GM12892 (cell line): ENCODE results near the gene ATP8A1. TPM values are rescaled to one million over a fixed set of nuclear protein-coding genes. Genes with fewer than 3 reads are reported as not detected.
"Not testable (repeated sequence)": the region's sequence is repeated elsewhere in the genome, so short reads cannot be mapped to it uniquely, and the experiment has no call there.

Source experiments
- DNase-seq: peaks from one replicate; pipeline ENCODE4 v3.0.0; 2011; ENCODE audit not compliant: insufficient read length
- FAIRE-seq: peaks from 2 replicates; lab custom pipeline; 2011; peaks lifted over from hg19 to GRCh38; lab: Jason Lieb, UNC
- POLR2A ChIP-seq: IDR thresholded peaks from 2 replicates; pipeline ENCODE4 v1.6.1; 2011; ENCODE audit warnings: low read depth, low read length, control low read depth
- POLR2AphosphoS5 ChIP-seq: IDR thresholded peaks from 2 replicates; pipeline ENCODE4 v1.6.1; 2011; ENCODE audit warnings: low read depth, low read length, control low read depth
- TAF1 ChIP-seq: IDR thresholded peaks from 2 replicates; pipeline ENCODE4 v1.6.1; 2011; ENCODE audit warnings: low read depth, mild to moderate bottlenecking, control low read depth, low read length, borderline replicate concordance
- polyA plus RNA-seq: library from polyadenylated mRNA; unstranded; fragments of >200 nt; gene quantifications from one replicate; pipeline ENCODE4 v1.2.1, GENCODE V29; 2012; ENCODE audit warnings: missing spikeins, inconsistent platforms; ENCODE audit not compliant: missing spikeins

Gene ATP8A1
- polyA plus RNA-seq = 53.0 TPM

GRCh38 chr4:42656944-42657792, at the start of gene ATP8A1:
Gene ATP8A1, minus strand, starts transcription at chr4:42657105. Its CDS starts 232 bp downstream, at chr4:42656873.
- TF ChIP-seq TAF1 = peak; percentile 92
- peak; percentile 94 for TF ChIP-seq POLR2AphosphoS5
- peak; percentile 93 for TF ChIP-seq POLR2A
- DNase-seq (peak; percentile 78), FAIRE-seq (peak; percentile 96)

DNA sequence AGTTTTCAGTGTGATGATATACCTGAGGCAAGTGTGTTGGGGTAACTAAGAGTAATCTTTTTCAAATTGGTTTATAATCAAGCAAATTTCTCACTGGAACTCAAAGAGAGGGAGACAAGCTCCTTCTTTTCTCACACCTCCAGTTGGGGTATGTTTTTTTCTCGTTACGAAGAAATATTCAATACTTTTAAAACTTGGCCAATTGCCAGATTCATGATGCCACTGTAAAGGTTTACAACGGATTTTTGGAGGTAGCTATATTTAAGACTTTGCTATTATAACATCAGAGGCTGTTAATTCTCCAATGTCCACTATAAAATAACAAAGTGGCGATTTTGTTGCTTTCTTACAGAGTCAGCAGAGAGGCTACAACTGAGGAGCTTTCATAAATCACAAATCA, 49.2 kb upstream of the ATP8A1 start:
- TF ChIP-seq POLR2A (no peak), TAF1 (no peak), POLR2AphosphoS5 (no peak)
- DNase-seq (no peak), FAIRE-seq (no peak)

DNA sequence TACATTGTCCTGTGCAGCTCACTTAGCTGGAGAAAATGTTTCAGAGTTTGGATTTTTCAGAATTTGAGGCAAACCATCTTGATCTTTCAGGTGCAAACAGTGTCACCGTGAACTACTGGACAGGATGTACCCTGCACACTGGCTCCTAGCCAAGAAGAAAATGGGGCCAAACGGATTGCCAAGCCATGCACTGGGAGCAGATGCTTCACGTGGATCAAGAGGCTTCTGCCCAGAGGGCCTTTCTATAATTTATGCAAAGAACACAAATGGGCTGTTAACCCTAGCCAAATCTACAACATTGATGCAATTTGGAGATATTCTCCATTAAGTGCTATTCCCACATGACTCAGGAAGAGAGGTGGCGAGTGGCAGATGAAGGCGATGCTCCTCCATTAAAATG, 46.9 kb upstream of the ATP8A1 start:
- no peak for TF ChIP-seq POLR2A
- TF ChIP-seq POLR2AphosphoS5 = no peak
- TF ChIP-seq TAF1 = no peak
- FAIRE-seq (no peak), DNase-seq (no peak)

DNA sequence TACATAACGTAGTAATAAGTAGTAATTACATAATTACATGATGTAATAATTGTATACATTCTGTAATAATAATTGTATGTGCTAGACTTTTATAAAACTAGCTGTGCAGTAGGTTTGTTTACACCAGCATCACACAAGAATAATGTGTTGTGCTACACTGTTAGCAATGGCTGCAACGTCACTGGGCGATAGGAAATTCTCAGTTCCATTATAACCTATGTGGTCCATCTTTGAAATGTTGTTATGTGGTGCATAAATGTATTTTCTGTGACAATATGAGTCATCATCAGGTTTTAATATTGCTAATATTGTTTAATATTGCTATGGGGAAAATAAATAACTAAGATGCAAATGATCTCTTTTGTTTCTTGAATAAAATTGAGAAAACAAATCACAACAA, 46.0 kb upstream of the ATP8A1 start:
- FAIRE-seq (no peak), DNase-seq (no peak)
- TF ChIP-seq POLR2A (no peak), TAF1 (no peak), POLR2AphosphoS5 (no peak)

GRCh38 chr4:42701780-42702179, 44.9 kb upstream of the ATP8A1 start:
- FAIRE-seq, DNase-seq: not testable (repeated sequence)

DNA sequence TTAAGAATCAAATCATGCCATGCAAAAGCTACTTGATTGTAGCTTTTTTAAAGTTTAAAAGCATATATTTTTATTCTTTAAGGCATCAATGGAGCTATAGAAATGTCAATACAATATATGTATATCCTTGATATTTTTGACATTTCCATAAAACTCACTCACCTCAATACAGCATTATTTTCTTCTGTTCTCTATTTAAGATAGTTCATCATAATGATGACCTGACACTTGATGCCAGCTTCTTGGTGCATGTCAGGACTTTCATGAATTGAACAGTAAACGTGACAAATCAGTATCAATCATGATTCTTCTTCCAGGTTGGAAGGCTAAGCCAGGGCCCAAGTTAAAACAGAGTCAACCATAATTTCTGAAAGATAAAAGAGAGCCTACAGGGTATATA, 33.6 kb upstream of the ATP8A1 start:
- DNase-seq = no peak
- no peak for FAIRE-seq
- no peak for TF ChIP-seq TAF1

- no peak for TF ChIP-seq POLR2AphosphoS5
- TF ChIP-seq POLR2A = no peak
- TF ChIP-seq TAF1 = no peak
- DNase-seq (no peak), FAIRE-seq (no peak)
Measured at GRCh38 chr4:42683393-42683792, 26.5 kb upstream of the ATP8A1 start.

DNA sequence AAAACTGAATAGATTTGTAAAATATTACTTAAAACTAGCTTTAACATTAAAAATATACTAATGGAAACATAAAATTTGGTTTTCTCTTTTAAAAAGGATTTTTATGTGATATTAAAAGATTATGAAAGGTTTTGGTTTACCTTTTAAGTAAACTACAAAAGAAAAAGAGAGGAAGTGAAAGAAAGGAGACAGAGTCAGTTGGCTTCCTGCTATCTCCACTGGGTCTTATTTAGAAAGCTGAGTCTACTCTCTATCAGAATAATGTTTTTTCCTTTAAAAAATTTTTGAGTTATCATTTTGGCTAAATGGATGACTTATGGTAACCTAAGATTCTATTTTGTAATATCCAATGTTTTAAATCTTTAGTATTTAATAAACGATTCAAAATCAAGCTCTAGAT, 21.6 kb upstream of the ATP8A1 start:
- TF ChIP-seq POLR2A (no peak), TAF1 (no peak), POLR2AphosphoS5 (no peak)
- no peak for FAIRE-seq
- no peak for DNase-seq

- TF ChIP-seq POLR2AphosphoS5 (no peak), TAF1 (no peak), POLR2A (no peak)
Measured at GRCh38 chr4:42676066-42676951, 19.4 kb upstream of the ATP8A1 start.

GRCh38 chr4:42673082-42673425, 16.1 kb upstream of the ATP8A1 start:
- DNase-seq = no peak

More at GRCh38 chr4:42676066-42676951, 19.4 kb upstream of the ATP8A1 start:
- no peak for DNase-seq
- FAIRE-seq = no peak

DNA sequence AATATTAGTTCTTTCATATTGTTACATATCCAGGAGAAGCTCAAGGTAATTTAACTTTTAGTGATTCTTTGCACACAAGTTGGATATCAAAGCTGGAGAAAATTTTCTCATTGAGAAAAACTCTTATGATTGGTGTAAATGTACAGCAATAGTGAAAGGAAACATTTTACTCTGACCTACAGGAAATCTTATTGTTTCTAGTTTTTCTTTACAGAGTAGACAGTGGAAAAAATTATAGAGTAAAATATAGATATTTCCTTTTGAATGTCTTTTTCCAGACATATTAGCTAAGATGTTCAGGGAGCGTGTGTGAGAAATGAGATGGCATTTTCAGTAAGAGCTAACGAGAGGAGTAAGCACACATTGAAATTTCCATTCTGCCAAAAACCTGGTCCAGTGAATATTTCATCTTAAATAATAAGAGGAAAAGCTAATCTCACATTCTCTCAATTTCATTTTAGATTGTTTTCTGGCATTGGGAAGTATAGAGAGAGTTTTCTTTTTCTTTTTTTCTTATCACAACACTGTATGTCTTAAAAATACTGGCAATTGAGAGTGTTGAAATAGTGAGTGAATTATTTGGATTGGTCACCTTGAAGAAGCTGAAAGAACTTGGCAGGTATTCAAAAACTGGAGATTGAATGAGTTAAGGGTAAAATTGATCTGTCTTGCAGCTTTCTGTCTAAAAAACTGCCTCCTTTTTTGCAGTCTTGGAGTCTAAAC, 15.6 kb upstream of the ATP8A1 start:
- TF ChIP-seq TAF1 (no peak), POLR2A (no peak), POLR2AphosphoS5 (no peak)
- FAIRE-seq (no peak), DNase-seq (no peak)

More at GRCh38 chr4:42673082-42673425, 16.1 kb upstream of the ATP8A1 start:
- FAIRE-seq = peak; percentile 73
- TF ChIP-seq TAF1 (no peak), POLR2A (no peak), POLR2AphosphoS5 (no peak)
